WI38 (cell line): ENCODE data around the gene LRPAP1.
"Not testable (repeated sequence)": the region's sequence is repeated elsewhere in the genome, so short reads cannot be mapped to it uniquely, and the experiment has no call there.

Experiments used
- H3K4me3 ChIP-seq: 2 replicates; pipeline ENCODE4 v1.5.1; 2011; ENCODE audit warnings: low read depth, mild to moderate bottlenecking, control low read depth, low read length
- CTCF ChIP-seq: IDR thresholded peaks from 2 replicates; pipeline ENCODE4 v1.5.1; 2012; ENCODE audit warnings: low read depth, mild to moderate bottlenecking, control low read depth, low read length

The LRPAP1 gene

GRCh38 chr4:3513807-3514206 is 18.4 kb downstream of the LRPAP1 start:
- no peak overlapping the region for H3K4me3 ChIP-seq
- TF ChIP-seq CTCF, result no peak

- H3K4me3 ChIP-seq, result no peak overlapping the region
- no peak for TF ChIP-seq CTCF
Observed at GRCh38 chr4:3512719-3513118, 19.5 kb downstream of the LRPAP1 start.

- no peak for TF ChIP-seq CTCF
- H3K4me3 ChIP-seq, result no peak overlapping the region
Observed at GRCh38 chr4:3512279-3512678, 19.9 kb downstream of the LRPAP1 start.

- H3K4me3 ChIP-seq, result not testable (repeated sequence)
Observed at GRCh38 chr4:3511601-3512000, 20.6 kb downstream of the LRPAP1 start.

- no peak overlapping the region for H3K4me3 ChIP-seq
Observed at GRCh38 chr4:3511187-3511586, 21.0 kb downstream of the LRPAP1 start.

GRCh38 chr4:3510481-3510880 is 21.7 kb downstream of the LRPAP1 start:
- no peak overlapping the region for H3K4me3 ChIP-seq
- TF ChIP-seq CTCF, result no peak

More at GRCh38 chr4:3511187-3511586, 21.0 kb downstream of the LRPAP1 start:
- TF ChIP-seq CTCF, result no peak

- no peak overlapping the region for H3K4me3 ChIP-seq
- TF ChIP-seq CTCF, result no peak
Observed at GRCh38 chr4:3508542-3508941, 23.7 kb downstream of the LRPAP1 start.

GRCh38 chr4:3505231-3505630 is 27.0 kb downstream of the LRPAP1 start:
- TF ChIP-seq CTCF, result no peak
- H3K4me3 ChIP-seq, result no peak overlapping the region
